ENCODE data around the gene CD2BP2.

DNA sequence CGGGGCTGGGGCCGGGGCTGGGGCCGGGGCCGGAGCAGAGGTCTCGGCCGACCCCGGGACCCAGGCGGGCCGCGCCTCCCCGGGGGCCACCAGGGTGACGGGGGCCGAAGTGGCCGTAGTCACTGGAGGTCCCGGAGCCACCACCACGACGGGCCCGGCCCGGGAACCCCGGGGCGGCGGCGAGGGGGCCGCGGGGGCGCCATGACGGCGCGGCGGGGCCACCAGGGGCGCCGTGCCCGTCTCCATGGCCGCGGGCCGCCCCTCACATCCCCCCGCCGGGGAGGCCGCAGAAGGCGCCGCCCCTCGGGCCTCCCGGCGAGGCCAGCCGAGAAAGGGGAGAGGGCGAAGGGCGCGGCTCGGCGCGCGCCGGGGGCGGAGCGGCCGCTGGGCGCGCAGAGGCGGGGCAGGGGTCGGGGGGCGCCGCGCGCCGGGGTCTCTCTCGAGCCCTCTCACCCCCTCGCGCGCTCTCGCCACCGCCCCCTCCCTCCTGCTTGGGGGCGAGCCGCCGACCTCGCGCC, 14.9 kb upstream of the CD2BP2 start:
- TF ChIP-seq, protein P1, sequence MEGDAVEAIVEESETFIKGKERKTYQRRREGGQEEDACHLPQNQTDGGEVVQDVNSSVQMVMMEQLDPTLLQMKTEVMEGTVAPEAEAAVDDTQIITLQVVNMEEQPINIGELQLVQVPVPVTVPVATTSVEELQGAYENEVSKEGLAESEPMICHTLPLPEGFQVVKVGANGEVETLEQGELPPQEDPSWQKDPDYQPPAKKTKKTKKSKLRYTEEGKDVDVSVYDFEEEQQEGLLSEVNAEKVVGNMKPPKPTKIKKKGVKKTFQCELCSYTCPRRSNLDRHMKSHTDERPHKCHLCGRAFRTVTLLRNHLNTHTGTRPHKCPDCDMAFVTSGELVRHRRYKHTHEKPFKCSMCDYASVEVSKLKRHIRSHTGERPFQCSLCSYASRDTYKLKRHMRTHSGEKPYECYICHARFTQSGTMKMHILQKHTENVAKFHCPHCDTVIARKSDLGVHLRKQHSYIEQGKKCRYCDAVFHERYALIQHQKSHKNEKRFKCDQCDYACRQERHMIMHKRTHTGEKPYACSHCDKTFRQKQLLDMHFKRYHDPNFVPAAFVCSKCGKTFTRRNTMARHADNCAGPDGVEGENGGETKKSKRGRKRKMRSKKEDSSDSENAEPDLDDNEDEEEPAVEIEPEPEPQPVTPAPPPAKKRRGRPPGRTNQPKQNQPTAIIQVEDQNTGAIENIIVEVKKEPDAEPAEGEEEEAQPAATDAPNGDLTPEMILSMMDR (IDR thresholded peaks at IDR 0.05; ENCODE audit: low read depth, low read length, missing input control), result peak; percentile 0
- TF ChIP-seq NR2F2 (IDR thresholded peaks at IDR 0.05) (no peak), TAF1 (conservative IDR thresholded peaks at IDR 0.05) (no peak), HNF4G (IDR thresholded peaks at IDR 0.05) (no peak), RAD21 (IDR thresholded peaks at IDR 0.05) (no peak), GABPA (IDR thresholded peaks at IDR 0.05 in 1 of 2, conservative IDR thresholded peaks at IDR 0.05 in 1 of 2) (no peak), SP1 (IDR thresholded peaks at IDR 0.05) (no peak), EGR1 (IDR thresholded peaks at IDR 0.05; ENCODE audit: low read depth in 2 of 2) (no peak)
- TF ChIP-seq, protein P2, sequence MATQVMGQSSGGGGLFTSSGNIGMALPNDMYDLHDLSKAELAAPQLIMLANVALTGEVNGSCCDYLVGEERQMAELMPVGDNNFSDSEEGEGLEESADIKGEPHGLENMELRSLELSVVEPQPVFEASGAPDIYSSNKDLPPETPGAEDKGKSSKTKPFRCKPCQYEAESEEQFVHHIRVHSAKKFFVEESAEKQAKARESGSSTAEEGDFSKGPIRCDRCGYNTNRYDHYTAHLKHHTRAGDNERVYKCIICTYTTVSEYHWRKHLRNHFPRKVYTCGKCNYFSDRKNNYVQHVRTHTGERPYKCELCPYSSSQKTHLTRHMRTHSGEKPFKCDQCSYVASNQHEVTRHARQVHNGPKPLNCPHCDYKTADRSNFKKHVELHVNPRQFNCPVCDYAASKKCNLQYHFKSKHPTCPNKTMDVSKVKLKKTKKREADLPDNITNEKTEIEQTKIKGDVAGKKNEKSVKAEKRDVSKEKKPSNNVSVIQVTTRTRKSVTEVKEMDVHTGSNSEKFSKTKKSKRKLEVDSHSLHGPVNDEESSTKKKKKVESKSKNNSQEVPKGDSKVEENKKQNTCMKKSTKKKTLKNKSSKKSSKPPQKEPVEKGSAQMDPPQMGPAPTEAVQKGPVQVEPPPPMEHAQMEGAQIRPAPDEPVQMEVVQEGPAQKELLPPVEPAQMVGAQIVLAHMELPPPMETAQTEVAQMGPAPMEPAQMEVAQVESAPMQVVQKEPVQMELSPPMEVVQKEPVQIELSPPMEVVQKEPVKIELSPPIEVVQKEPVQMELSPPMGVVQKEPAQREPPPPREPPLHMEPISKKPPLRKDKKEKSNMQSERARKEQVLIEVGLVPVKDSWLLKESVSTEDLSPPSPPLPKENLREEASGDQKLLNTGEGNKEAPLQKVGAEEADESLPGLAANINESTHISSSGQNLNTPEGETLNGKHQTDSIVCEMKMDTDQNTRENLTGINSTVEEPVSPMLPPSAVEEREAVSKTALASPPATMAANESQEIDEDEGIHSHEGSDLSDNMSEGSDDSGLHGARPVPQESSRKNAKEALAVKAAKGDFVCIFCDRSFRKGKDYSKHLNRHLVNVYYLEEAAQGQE (IDR thresholded peaks at IDR 0.05), result no peak
- TF ChIP-seq, protein P3, sequence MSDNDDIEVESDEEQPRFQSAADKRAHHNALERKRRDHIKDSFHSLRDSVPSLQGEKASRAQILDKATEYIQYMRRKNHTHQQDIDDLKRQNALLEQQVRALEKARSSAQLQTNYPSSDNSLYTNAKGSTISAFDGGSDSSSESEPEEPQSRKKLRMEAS (IDR thresholded peaks at IDR 0.05), result no peak
- TF ChIP-seq, protein P4, sequence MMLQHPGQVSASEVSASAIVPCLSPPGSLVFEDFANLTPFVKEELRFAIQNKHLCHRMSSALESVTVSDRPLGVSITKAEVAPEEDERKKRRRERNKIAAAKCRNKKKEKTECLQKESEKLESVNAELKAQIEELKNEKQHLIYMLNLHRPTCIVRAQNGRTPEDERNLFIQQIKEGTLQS (IDR thresholded peaks at IDR 0.05), result no peak
- TF ChIP-seq, protein P5, sequence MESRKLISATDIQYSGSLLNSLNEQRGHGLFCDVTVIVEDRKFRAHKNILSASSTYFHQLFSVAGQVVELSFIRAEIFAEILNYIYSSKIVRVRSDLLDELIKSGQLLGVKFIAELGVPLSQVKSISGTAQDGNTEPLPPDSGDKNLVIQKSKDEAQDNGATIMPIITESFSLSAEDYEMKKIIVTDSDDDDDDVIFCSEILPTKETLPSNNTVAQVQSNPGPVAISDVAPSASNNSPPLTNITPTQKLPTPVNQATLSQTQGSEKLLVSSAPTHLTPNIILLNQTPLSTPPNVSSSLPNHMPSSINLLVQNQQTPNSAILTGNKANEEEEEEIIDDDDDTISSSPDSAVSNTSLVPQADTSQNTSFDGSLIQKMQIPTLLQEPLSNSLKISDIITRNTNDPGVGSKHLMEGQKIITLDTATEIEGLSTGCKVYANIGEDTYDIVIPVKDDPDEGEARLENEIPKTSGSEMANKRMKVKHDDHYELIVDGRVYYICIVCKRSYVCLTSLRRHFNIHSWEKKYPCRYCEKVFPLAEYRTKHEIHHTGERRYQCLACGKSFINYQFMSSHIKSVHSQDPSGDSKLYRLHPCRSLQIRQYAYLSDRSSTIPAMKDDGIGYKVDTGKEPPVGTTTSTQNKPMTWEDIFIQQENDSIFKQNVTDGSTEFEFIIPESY (IDR thresholded peaks at IDR 0.05), result no peak

Measured in liver (tissue), 3 donors.